Stimulated activated CD8-positive, alpha-beta memory T cell treated with anti-CD3 and anti-CD28 coated beads, Interleukin-2, amount 100 ng/mL, for 48 hours (primary cell): Measurements from ENCODE around the gene KIF23.

Experiments used
- DNase-seq, 2 donors: peaks; one replicate each; pipeline ENCODE4 v3.0.0-alpha.2; 2020; ENCODE audit warnings: low read depth in 2 of 2

The KIF23 gene

DNA sequence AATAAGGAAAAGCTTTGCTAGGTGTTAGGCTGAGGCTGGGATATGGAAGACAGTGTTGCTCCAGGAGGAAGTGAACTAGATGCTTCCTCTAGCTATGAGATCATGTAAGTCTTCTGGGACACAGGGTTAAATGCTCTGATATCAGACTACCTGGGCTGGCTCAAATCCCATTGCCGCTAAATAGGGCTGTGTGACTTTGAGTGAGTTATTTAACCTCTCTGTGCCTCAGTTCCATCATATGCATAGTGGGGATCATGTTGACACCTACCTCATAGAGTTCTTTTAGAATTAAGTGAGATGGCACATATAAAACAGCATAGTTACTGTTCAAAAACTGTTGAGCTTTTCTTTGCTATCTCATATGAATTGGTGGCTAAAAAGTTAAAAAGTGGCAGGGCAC is 51.1 kb downstream of the KIF23 start:
- DNase-seq = no peak

DNA sequence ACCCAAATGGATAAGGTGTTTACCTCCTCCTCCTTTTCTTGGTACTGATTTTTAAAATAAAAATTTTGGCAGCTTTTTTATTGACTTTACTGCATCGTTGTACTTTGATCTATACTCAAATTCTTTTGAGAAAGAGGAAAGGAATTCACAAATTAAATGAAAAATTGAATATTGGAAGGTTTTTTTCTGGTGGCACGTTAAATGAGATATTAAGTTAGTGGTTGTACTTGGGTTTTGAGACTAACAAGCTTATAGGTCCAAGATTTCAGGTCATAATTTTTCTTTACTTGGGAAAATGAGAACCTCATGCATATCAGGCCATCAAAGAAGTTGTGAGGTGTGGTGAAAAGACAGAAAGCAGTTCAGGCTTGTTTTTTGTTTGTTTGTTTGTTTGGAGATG is 52.6 kb downstream of the KIF23 start:
- DNase-seq = no peak

DNA sequence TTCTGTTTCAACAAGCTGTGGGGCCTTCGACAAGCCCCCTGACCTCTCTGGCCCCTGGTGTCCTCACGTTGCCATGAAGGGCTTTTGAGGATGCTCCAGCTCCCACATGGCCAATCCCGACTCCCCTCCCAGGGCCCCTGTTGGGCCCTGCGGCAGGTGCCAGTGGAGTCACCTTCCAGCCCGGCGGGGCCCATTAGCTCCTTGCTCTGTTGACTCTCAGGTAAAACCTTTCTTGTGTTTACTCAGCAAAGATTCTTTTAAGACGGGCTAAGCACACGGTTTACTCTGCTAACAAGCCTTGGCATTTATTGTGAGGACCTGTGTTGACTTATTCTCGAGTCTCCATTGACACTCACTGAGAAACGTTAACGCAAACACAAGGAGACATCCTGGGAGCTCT is 53.5 kb downstream of the KIF23 start:
- DNase-seq = no peak

DNA sequence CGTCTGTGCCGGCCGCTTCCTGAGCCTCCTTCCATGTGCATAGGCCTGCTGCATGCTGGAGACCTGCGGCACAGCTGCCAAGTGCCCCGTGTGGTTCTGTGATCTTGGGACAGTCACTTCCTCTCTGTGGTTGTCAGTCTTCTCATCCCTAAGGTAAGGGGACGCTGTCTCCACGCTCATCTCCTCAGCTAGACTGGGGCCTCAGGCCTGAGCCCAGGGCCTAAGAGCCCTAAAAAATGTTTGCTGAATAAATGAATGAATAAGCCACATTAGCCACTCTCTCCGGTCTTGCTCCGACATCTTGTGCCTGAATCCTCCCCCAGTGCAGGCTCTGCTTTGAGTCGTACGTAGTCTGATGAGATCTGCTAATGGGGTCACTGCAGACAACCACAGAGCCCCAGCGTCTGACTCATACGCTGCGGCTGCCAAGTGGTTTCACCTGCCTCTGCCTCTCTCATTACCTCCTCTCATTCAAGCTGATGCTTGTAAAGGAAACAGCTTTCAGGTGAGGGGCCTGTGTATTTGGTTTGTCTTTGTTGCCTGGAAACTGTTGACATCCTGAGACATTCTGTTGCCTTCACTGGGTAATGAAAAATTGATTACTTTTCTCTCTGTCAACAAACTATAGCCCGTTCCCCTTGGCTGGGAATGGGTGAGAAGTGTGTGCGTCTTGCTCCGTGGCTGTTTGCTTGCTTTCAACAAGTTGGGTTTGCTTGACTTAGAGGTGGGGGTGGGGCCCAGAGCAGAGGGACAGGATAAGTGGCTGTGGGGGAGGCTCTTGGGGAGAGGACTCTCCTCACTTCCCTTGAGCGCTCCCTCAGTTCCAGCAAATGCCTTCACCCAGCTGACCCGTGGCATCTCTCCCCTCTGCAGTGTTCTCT is 54.3 kb downstream of the KIF23 start:
- DNase-seq = peak; percentile 58 to 67

DNA sequence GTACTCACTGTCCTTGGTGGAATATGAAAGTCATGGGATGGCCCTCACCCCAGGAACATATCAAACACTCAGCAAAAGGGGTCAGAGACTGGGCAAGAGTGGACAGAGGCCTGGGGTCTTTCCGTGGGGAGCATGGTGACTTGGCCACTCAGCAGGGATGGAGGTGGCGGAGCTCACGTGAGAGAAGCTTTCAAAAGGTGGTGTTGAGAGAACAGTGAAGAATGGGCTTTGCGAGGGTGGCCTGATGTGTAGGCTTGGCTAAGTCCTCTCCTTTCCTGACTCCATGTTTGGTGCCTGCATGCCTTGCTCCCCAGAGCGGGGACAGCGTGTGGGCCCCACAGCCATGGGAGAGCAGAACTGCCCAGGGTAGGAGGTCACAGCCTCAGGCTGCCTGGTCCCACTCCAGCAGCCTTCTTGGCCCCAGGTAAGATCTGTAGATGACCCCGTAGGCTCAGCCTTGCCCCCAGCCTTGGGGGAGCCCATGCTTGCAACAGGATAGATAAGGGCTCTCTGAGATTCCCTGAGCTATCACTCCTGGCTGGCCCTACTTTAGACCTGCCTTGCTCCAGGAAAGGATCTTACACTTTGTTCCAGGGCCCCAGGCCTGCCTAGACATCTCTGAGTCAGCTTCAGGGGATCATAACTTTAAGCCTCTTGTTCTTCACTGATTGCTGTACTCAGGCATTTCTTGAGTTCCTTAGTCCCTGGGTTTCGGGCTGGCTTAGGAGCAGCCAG is 55.5 kb downstream of the KIF23 start:
- no peak for DNase-seq

DNA sequence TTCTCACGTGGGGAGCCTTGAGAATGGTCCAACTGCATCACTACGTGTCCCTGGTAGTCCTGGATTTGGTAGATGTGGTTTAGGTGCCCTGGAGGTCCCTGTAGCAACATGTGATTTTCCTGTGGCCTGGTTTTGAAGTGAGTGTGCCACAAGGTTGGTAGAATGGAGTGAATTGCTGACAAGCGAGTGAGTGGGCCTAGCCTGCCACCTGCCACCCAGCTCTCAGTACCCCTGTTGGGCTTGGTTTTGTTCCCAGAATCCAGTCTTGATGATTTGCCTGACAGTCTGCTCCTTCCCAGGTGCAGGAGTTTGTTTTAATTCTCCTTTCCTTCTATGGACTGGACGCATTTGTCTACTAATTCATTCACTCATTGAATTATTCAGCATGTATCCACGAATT is 57.9 kb downstream of the KIF23 start:
- no peak for DNase-seq

DNA sequence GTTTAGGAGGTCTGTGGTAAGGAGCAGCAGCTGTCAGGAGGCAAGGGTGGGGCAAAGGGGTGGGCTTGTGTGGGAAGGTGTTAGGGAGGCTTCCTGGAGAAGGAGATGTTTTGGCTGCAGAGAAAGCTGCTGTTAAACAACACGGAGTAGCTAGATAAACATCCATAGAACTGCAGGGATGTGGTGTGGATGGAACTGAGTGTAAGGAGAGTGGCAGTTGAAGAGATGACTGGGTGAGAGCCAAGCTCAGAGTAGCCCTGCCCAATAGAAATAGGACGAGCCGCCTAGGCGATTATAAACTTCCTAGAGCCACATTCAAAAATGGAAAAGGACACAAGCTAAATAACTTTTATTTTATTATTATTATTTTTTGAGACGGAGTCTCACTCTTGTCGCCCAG is 58.4 kb downstream of the KIF23 start:
- DNase-seq = no peak

DNA sequence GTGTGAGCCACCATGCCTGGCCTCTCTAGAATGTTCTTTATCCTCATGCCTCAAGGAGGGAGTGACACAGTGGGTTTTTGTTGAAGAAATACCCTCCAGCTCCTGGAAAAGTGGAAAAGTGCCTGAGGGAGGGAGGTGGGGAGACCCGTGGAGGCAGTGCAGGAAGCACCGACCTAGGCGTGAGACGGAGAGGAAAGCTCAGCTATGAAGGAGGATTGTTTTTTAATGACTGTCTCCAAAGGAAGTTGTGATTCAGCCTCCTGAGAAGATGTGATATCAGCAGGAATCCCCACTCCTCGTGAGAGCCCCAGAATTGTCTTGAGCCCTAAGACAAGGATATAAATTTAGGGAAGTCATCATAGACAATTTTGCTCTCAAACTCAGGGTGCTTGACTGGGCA is 60.1 kb downstream of the KIF23 start:
- no peak for DNase-seq

DNA sequence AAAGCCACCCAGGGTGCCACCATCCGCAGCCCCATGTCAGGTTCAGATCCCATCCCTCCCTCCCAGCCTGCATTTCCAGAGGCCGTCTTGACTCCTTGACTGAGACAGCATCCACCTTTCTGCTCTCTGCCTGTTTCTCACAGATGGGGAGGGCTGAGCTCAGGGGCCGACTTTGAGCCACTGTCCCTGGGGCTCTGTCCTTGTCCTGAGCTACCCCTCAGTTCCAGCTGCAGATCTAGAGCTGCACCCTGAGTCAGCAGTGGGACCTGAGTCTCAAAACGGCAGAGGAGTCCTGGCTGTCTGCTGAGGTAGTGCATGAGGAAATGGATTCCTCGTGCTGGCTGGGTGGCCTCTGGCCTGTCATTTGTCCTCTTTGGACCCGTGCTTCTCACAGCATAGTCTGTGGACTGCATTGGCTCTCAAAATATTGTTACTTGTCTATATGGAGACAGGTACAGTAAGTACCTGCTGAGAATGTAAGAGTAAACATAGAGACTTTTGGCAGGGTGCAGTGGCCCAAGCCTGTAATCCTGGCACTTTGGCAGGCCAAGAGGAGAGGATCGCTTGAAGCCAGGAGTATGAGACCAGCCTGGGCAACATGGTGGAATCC is 60.8 kb downstream of the KIF23 start:
- DNase-seq = no peak

DNA sequence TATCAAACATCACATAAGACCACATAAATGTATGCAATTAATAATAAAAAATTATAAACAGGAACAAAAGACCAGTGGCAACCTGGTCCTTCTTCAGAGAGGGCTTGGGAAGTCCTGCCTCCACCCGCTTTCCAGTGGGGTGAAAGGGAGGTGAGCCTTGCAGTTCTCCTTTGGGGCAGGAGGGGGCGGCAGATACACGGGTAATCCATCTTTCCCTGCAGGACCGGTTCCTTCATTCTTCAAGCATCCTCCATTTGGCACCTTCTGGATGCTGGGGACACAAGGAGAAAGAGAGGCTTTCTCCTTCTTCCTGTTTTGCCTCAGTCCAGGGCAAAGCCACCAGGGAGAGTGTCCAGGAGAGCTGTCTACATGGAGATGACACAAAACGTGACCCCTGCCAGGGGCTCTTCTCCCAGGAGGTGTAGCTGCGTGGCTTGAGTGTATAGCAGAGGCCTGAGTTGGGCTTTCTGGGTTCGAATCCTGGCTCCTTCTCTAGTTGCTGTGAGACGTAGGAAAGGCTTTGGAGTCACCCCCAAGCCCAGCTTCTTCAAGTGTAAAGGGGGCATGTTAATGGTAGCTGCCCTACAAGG is 61.7 kb downstream of the KIF23 start:
- peak; percentile 43 to 67 for DNase-seq

DNA sequence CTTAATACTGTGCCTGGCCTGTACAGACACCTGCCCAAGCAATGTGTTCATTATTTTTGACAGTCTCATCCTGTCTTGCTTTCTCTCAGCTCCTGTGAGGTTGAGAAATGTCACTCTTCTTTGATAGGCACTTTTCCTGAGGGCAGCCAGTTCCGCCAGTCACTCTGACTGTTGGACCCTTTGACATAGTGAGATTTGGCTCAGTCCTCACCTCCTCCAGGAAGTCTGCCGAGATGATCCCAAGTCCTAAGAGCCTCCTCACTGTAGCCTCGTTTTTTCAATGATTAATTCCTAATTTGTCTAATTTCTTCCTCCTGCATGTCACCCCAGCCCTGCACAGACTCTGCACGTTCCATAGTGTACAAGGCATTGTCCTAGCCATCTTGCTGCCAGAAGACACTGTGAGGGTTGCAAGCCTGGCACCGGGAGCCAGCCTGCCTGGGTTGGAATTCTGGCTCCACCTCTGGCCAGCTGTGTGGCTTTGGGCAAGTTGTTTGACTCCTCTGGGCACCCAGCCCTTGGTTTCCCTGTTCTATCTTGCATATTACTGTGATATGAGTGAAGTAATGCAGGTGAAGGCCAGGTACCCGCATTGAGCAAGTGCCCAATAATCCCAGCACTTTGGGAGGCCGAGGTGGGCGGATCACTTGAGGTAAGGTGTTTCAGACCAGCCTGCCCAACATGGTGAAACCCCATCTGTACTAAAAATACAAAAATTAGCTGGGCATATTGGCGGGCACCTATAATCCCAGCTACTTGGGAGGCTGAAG is 62.7 kb downstream of the KIF23 start:
- no peak for DNase-seq

DNA sequence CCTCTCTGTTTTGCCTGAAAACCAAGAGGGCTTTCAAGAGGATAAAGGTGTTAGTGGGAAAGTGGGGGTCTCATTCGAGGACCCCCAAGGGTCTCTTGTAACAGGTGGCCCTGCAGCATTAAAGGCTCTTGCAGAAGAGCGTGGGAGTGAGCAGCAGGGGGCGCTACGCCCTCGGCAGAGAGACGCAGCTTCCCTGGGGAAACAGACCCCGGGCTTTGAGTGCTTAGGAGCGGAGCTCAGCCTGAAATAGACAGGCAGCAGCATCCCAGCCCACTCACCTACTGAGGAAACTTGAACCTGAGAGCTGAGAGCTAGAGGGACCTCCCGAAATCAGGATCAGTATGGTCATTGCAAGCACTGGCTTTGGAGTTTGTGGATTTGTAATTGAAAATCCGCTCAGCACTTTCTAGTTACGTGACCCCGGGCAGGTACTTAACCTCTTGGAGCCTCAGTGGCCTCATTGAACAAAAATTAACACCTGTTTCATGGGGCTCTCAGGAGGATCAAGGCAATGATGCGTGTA is 64.2 kb downstream of the KIF23 start:
- DNase-seq = peak in 1 of 2 donors; percentile 31

DNA sequence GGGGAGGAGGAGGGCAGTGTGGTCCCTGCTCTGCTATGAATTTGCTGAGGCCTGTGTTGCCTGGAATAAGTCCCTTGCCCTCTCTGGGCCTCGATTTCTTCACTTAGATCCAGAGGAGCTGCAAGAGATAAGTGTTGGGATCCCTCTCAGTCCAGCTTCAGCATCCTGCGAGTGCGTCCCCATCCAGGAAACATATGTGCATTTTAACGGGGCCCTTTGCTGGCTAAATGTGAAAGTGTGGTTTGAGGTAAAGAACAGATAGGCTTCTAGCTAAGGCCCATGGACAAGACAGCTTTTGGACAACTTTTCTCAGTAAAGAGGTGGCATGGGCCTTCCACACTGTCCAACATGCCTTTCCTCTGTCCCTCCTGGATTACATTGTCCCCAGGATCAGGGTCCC is 64.9 kb downstream of the KIF23 start:
- no peak for DNase-seq

DNA sequence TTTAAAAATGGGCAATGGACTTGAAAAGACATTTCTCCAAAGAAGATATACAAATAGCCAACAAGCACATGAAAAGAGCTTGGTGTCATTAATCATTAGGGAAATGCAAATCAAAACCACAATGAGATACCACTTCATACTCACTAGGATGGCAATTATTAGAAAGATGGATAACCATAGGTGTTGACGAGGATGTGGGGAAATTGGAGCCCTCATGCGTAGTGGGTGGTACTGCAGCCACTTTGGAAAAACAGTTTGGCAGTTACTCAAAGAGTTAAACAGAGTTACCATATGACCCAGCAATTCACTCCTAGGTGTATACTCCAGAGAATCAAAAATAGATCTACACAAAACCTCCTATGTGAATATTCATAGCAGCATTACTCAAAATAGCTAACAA is 65.8 kb downstream of the KIF23 start:
- no peak for DNase-seq

DNA sequence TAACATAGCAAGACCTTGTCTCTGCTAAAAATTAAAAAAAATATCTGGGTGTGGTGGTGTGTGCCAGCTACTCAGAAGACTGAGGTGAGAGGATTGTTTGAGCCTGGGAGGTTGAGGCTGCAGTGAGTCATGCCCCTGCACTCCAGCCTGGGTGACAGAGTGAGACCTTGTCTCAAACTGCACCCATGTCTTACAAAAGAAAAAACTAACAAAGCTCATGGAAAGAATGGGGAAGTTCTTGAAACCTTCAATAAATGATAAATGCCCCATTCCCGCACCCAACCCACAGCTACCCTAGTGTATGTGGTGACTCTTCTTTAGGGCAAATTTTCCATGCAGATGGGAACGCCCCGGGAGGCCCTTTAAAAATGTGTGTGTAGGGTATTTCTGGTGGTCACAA is 66.8 kb downstream of the KIF23 start:
- DNase-seq = no peak

DNA sequence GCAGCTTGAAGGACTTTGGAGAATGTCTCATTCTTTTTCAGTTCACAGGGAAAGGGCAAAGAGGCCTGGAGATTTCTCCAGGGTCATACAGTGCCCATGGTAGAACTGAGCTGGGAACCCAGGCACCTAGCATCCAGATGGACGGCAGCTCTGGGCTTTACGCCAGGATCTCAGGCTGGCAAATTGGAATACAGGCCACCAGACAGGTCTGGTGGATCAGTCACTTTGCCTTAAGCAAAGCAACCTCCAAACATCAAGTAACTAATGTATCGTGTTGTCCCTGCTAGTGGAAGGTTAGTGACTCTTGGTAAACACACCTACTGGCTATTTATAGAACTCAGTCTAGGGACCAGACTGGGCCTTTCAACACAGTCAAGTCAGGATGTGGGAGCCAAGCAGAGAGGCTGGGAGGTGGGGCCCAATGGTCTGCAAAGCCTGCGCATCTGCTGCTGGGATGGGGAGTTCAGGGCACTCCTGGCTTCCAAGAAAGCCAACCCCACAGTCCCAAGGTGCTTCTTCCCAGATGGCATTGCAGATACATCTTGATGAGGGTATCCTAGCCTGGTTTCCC is 68.6 kb downstream of the KIF23 start:
- no peak for DNase-seq

DNA sequence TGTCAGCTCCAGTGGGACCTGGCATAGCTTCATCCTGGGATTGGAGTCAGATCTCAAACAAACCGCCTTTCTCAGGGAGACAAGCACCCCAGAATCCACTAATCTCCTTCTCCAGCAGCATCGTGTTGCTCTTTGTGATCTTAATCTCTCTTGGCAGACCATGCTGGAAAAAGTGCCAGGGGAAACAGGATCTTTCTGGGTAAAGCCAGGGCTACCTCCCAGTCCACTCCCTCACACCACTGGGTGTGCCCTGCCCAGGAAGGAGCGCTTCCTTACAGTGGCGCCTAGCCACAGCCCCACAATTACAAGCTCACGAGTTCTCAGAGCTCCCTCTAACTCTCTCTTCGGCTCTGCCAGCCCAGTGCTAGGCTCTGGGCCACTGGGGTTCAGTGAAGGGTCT is 70.7 kb downstream of the KIF23 start:
- no peak for DNase-seq

DNA sequence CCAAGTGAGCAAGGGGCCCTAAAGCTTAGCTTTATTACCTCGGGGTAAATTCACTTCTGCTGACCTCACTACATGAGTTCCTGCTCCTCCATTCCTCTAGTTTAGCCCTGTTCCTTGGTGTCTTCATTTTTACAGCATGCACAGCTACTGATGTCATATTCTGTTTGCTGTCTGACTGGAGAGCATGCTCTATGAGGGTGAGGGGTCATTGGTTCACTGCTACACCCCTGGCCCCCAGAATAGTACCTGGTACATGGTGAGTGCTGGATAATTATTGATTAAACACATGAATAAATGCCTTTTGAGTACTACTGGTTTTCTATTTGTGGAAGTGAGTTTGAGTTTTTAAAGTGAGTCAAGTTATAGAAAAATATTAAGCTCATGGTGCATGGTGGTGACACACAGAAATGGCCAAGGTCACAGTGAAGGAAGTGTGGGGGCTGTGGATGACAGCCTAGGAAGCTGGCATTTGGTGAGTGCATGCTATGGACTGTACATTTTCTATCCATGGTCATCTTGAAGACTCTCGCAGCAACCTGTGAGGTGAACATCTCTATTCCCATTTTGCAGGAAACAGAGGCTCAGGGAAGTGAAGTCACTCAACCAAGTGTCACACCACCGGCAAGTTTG is 72.4 kb downstream of the KIF23 start:
- no peak for DNase-seq

DNA sequence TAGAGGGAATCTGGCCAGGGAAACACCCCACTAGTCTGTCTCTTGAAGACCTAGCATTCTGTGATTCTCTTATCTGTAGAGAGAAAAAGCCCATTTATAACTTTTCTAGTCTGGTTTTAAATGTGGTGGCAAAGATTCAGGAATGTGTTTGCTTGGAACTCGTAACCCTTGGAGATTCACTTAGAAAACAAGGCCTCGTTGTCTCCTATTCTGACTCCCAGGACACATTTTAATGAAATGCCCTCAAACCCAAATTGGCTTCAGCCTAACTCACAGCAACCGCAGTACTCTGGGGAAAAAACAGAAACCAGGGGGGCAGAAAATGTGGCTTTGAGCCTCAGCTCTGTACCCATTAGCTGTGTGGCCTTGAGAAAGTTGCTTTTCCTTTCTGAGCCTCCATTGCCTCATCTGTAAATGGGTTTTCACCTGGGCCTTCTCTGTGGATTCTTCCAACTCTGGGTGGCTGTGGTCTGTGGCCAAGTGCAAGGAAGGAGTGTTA is 75.0 kb downstream of the KIF23 start:
- no peak for DNase-seq

DNA sequence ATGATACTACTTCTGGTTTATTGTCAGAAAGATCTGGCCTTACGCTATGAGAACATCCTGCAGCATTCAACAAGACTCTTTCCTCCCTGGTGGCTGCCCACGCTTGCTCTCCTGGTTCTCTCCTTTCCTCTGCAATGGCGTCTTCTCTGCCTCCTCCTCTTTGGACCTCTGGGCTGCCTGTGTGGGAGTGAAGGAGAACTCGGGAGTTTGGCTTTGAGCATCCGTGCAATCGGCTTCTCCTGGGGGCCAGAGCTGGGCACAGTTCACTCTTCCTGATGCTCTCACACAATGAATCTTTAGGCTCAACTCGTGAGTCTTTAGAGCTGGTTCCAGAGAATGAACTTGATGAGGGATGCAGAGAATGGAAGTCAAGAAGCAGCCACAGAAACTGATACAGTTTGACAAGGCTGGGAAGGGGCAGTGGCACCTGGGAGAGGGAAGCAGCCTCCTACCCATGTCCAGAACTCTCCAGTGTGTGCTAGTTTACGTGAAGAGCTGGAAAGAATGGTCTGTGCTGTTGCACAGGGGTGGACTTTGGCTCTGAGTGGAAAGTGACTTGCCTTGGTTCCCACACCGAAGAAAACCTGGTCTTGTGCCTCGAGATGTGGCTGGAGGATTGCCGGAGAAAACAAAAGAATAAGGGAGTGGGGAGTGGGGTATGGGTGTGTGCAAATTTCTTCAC is 76.3 kb downstream of the KIF23 start:
- DNase-seq = no peak
